Stimulated activated naive B cell treated with anti-CD40 and anti-IgM and Interleukin-4, amounts not matched to agents 10 μg/mL and 1 μg/mL and 100 μg/mL, for 72 hours (primary cell): ENCODE data around the gene CLIP2.

ENCODE experiments used
- ATAC-seq, 2 donors: fragments of 150-1000 bp; cut with Tn5 transposase; replicated peaks; 2 replicates each; pipeline ENCODE4 v1.10.0; 2021; ENCODE audit warnings: moderate library complexity in 1 of 2
- DNase-seq: peaks from one replicate; pipeline ENCODE4 v3.0.0; 2021
- H3K27ac Mint-ChIP-seq: one replicate; pipeline ENCODE4 v1.8.0; 2022; ENCODE audit warnings: mild to moderate bottlenecking, mixed read lengths
- H3K27me3 Mint-ChIP-seq, 2 donors: one replicate each; pipeline ENCODE4 v1.8.0; 2022; ENCODE audit warnings: mixed read lengths in 2 of 2
- H3K36me3 Mint-ChIP-seq, 2 donors: one replicate each; pipeline ENCODE4 v1.8.0; 2022; ENCODE audit warnings: mixed read lengths in 2 of 2, mild to moderate bottlenecking in 1 of 2
- H3K4me1 Mint-ChIP-seq, 2 donors: one replicate each; pipeline ENCODE4 v1.8.0; 2022; ENCODE audit warnings: mixed read lengths in 2 of 2, mild to moderate bottlenecking in 1 of 2
- H3K4me3 Mint-ChIP-seq, 2 donors: one replicate each; pipeline ENCODE4 v1.8.0; 2022; ENCODE audit warnings: mild to moderate bottlenecking in 2 of 2, mixed read lengths in 2 of 2, moderate library complexity in 1 of 2
- H3K9me3 Mint-ChIP-seq, 2 donors: one replicate each; pipeline ENCODE4 v1.8.0; 2022; ENCODE audit warnings: mixed read lengths in 2 of 2, mild to moderate bottlenecking in 1 of 2

The CLIP2 gene

GRCh38 chr7:74284781-74285259, 4.4 kb upstream of the CLIP2 start:
- Mint-ChIP-seq H3K27ac (peak overlapping the region; percentile 90), H3K4me3 (peak overlapping the region; percentile 52 to 73), H3K9me3 (no peaks in the 10 kb centered on the region), H3K27me3 (no peaks in the 10 kb centered on the region), H3K36me3 (peaks cover 0 to 6% of the 10 kb centered on the region in 2 donors), H3K4me1 (peaks cover 42 to 71% of the 10 kb centered on the region in 2 donors)
- ATAC-seq, result peak; percentile 72 to 76
- peak; percentile 80 for DNase-seq

- H3K36me3 Mint-ChIP-seq, result peaks cover 0 to 9% of the 10 kb centered on the region in 2 donors
- no peaks in the 10 kb centered on the region for H3K27me3 Mint-ChIP-seq
- no peak overlapping the region for H3K4me3 Mint-ChIP-seq
- DNase-seq, result no peak
- H3K4me1 Mint-ChIP-seq, result peaks cover 43 to 66% of the 10 kb centered on the region in 2 donors
- no peak overlapping the region for H3K27ac Mint-ChIP-seq
- H3K9me3 Mint-ChIP-seq, result no peaks in the 10 kb centered on the region
- no peak for ATAC-seq
Measured at GRCh38 chr7:74286131-74286530, 3.1 kb upstream of the CLIP2 start.

DNA sequence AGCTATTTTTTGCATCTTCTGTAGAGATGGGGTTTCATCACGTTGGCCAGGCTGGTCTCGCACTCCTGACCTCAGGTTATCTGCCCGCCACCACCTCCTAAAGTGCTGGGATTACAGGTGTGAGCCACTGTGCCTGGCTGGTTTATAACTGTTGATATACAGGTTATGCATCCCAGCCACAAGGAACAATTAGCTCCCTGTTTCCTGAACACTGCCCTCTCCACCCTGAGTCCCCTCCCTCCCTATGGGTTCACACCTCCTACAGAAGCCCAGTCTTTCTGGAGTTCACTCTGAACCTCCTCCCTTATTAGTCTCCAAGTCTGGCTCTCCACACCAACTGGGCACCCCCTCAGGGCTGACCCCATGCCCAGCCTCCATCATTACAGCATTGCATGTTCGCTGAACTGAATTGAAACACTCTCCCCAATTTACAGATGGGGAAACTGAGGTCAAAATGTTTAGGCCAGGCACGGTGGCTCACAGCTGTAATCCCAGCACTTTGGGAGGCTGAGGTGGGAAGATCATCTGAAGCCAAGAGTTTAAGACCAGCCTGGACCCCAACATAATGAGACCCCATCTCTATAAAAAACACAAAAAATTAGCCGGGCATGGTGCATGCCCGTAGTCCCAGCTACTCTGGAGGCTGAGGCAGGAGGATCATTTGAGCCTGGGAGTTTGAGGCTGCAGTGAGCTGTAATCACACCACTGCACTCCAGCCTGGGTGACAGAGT, 1.7 kb upstream of the CLIP2 start:
- Mint-ChIP-seq H3K36me3 (peaks cover 0 to 8% of the 10 kb centered on the region in 2 donors), H3K27me3 (no peaks in the 10 kb centered on the region), H3K4me1 (peaks cover 47 to 72% of the 10 kb centered on the region in 2 donors), H3K4me3 (no peak overlapping the region), H3K27ac (peak overlapping the region; percentile 60), H3K9me3 (no peaks in the 10 kb centered on the region)
- no peak for DNase-seq
- ATAC-seq, result no peak

DNA sequence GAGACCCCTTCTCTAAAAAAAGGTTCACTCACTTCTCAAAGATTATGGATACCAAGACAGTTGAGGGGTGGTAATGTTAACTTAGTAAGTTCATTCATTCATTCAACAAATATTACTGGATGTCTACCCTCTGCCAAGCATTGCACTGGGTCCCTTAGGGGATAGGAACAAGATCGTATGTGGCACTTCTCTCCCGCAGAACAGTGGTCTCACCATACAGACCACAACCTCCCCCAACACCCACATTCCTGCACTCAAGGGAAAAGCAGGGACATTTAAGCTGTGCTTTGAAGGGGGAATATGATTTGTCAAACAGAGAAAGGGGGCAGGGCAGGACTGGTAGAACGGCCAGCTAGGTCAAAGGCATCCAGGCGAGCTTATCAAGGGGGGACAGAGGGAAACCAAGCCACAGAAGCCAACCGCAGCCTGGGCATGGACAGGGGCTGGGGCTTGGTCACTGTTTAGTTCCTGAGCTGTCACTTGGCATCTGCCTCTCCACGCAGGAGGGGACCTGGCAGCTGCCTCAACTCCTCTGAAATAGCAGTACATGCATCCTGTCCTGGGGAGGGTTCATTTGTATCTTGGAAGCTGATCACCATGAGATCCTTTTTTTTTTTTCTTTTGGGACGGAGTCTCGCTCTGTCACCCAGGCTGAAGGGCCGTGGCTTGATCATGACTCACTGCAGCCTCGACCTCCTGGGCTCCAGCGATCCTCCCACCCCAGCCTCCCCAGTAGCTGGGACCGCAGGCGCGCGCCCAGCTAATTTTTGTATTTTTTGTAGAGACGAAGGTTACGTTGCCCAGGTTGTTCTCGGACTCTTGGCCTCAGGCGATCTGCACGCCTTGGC, 949 bp upstream of the CLIP2 start:
- Mint-ChIP-seq H3K4me1 (peaks cover 50 to 76% of the 10 kb centered on the region in 2 donors), H3K36me3 (peaks cover 0 to 5% of the 10 kb centered on the region in 2 donors)

GRCh38 chr7:74289659-74290552, 699 bp downstream of the CLIP2 start:
- H3K27me3 Mint-ChIP-seq, result no peaks in the 10 kb centered on the region
- peak overlapping the region; percentile 83 to 89 for H3K4me3 Mint-ChIP-seq
- no peaks in the 10 kb centered on the region for H3K9me3 Mint-ChIP-seq
- peaks cover 45 to 65% of the 10 kb centered on the region in 2 donors for H3K4me1 Mint-ChIP-seq
- H3K27ac Mint-ChIP-seq, result peak overlapping the region; percentile 67
- DNase-seq (peak; percentile 33), ATAC-seq (peak; percentile 28 to 53)
- peaks cover 0 to 4% of the 10 kb centered on the region in 2 donors for H3K36me3 Mint-ChIP-seq

More for the DNA sequence above, 949 bp upstream of the CLIP2 start:
- ATAC-seq (no peak), DNase-seq (peak; percentile 20)
- Mint-ChIP-seq H3K27me3 (no peaks in the 10 kb centered on the region), H3K9me3 (no peaks in the 10 kb centered on the region), H3K27ac (peak overlapping the region; percentile 57), H3K4me3 (peak overlapping the region; percentile 85 to 89)

DNA sequence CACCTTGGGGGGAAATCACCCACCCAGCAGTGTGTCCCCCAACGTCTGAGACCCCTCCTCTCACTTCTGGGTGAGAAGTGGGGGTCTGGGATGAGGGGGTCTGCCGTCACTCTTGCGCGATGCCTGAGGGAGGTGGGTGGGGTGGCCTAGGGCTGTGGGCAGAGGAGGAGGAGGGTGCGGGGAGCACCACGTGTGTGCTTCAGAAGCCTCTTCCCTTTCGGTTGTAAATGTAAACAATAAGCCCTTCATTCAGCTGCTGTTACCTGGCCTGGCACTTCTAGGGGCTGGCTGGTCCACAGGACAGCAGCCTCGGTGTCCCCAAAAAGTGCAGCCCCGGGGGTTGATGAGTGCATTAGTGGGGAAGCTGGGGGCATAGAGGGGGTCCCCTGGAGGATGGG, 1.3 kb downstream of the CLIP2 start:
- Mint-ChIP-seq H3K27me3 (no peaks in the 10 kb centered on the region), H3K4me1 (peaks cover 48 to 63% of the 10 kb centered on the region in 2 donors), H3K4me3 (peak overlapping the region; percentile 83 to 89)

DNA sequence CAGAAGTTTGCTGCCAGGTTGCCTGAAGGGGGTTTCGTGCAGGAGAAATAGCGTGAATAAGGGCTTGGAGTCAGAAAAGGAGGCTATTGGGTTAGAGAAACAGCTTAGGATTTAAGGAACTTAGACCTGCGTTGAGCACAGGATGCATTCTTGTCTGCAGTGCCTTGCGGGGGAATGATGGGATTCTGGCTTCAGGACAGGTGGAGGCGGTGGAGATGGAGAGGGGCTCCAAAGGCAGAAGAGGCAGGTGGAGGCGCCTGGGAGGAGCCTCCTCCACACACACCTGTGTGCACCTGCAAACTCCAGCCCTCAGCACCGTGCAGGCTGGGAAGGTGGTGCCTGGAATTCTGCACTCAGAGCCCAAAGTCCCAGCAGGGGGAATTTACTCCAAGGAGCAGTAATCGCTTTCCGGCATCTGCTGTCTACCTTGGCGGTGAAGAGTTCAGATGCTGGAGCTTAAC, 1.8 kb downstream of the CLIP2 start:
- peaks cover 49 to 64% of the 10 kb centered on the region in 2 donors for H3K4me1 Mint-ChIP-seq
- ATAC-seq, result no peak
- H3K4me3 Mint-ChIP-seq, result peak overlapping the region; percentile 83 to 89
- peak overlapping the region; percentile 79 for H3K27ac Mint-ChIP-seq
- DNase-seq, result no peak
- no peaks in the 10 kb centered on the region for H3K9me3 Mint-ChIP-seq
- H3K27me3 Mint-ChIP-seq, result no peaks in the 10 kb centered on the region
- H3K36me3 Mint-ChIP-seq, result peaks cover 0 to 13% of the 10 kb centered on the region in 2 donors

More for the DNA sequence above, 1.3 kb downstream of the CLIP2 start:
- ATAC-seq (no peak), DNase-seq (no peak)
- H3K9me3 Mint-ChIP-seq, result no peaks in the 10 kb centered on the region
- peaks cover 0 to 11% of the 10 kb centered on the region in 2 donors for H3K36me3 Mint-ChIP-seq
- H3K27ac Mint-ChIP-seq, result peak overlapping the region; percentile 79

DNA sequence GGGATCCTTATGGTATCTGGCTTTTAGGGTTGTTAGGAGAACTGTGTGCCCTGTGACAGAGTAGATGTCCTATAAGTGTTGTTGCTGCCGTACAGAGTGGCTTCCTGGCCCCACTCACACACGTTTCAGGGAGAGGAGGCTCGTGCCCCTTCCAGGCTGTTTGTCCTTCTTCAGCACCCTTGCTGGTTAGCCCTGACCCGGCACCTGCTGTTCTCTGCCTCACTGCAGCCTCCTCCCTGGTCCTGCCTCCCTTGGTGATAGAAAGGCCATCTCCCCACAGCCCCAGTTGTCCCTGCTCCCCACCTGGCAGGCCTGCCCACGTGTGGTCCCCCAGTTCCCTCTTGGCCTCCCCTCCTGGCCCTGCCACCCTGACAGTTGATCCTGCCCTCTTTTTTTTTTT, 2.3 kb downstream of the CLIP2 start:
- Mint-ChIP-seq H3K36me3 (peaks cover 0 to 16% of the 10 kb centered on the region in 2 donors), H3K9me3 (no peaks in the 10 kb centered on the region), H3K27ac (peak overlapping the region; percentile 39), H3K4me3 (peak overlapping the region in 1 of 2 donors; percentile 83), H3K27me3 (no peaks in the 10 kb centered on the region), H3K4me1 (peaks cover 46 to 59% of the 10 kb centered on the region in 2 donors)
- no peak for ATAC-seq
- DNase-seq, result no peak

DNA sequence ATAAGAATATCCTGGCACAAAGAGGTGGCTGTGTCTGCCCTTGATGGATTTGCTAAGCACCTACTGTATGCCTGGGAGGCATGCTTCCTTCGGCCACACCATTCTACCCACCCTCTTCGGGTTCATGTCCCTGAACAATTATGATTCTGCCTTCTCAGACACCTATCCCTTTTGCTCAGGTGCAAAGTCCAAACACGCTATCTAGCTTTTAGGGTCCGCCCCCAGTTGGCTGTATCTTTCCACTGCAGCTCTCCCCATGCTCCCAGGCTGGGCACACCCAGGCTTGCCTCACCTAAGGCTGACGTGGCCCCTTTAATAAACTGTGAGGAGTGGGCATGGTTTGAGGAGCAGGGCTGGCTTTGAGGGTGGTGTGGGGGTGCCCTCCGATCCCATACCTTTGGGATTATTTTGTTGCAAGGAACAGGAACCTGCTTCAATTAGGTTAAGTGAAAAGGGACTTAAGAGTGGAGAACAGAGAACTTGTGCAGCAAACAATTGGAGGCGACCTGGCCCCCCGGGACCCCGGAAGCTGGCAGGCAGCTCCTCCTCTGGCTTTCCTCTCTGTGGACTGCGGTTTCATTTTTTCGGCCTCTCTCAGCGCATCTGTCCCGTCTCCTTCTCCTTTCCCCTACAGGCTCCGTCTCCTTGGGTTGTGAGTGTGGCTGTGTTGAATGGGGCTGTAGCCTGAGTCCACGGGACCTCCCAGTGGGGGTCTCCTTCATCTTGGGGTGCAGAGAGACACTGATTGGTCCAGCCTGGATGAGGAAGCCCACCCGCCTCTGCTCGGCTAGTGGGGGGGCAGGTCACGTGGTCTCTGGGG, 3.8 kb downstream of the CLIP2 start:
- ATAC-seq (no peak), DNase-seq (no peak)
- no peaks in the 10 kb centered on the region for H3K27me3 Mint-ChIP-seq
- peak overlapping the region; percentile 12 to 23 for H3K4me3 Mint-ChIP-seq
- peak overlapping the region; percentile 0 for H3K27ac Mint-ChIP-seq
- H3K36me3 Mint-ChIP-seq, result peaks cover 3 to 21% of the 10 kb centered on the region in 2 donors
- no peaks in the 10 kb centered on the region for H3K9me3 Mint-ChIP-seq
- H3K4me1 Mint-ChIP-seq, result peaks cover 43 to 45% of the 10 kb centered on the region in 2 donors

- Mint-ChIP-seq H3K27me3 (no peaks in the 10 kb centered on the region), H3K27ac (peak overlapping the region; percentile 0), H3K4me3 (peak overlapping the region in 1 of 2 donors; percentile 23), H3K4me1 (peaks cover 37 to 39% of the 10 kb centered on the region in 2 donors), H3K9me3 (no peaks in the 10 kb centered on the region), H3K36me3 (peaks cover 3 to 21% of the 10 kb centered on the region in 2 donors)
- ATAC-seq, result no peak
- DNase-seq, result no peak
Measured at GRCh38 chr7:74293577-74293908, 4.3 kb downstream of the CLIP2 start.

DNA sequence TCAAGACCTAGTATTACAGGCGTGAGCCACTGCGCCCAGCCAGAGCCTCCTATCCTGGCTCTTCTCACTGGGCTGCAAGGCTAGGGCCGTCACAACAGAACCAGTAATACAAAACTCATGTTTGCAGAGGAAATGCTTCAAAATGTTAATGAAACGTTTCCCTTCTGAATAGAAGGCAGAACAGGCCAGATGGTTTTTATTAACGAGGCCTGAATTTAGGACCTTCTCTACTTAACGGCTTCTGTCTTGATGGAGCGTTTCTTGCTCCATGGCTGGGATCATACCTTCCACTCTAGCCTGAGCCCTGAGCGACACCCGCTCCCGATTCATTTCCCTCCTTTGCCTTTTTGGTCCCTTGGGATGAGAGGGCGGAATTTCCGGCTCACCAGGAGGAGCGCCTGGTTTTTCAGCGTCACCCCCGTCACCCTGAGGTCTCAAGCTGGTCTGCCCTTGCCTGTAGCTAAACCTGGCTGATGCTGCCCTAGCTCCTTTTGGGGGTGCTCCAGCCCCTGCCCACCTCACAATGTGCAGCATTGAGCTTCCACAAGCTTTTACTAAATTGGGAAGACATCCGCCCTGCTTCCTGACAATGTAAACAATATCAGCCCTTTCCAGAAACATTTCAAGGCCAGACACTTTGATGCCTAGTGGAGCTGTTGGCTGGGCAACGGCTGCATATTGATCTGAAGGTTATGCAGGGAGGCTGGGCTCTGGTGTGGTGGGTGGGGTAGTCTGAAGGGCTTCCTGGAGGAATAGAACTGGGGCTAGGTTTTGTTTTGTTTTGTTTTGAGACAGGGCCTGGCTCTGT, 5.2 kb downstream of the CLIP2 start:
- Mint-ChIP-seq H3K36me3 (peaks cover 3 to 21% of the 10 kb centered on the region in 2 donors), H3K27me3 (no peaks in the 10 kb centered on the region), H3K4me3 (no peak overlapping the region), H3K9me3 (no peaks in the 10 kb centered on the region), H3K4me1 (peaks cover 32 to 33% of the 10 kb centered on the region in 2 donors), H3K27ac (no peak overlapping the region)
- ATAC-seq (no peak), DNase-seq (no peak)

DNA sequence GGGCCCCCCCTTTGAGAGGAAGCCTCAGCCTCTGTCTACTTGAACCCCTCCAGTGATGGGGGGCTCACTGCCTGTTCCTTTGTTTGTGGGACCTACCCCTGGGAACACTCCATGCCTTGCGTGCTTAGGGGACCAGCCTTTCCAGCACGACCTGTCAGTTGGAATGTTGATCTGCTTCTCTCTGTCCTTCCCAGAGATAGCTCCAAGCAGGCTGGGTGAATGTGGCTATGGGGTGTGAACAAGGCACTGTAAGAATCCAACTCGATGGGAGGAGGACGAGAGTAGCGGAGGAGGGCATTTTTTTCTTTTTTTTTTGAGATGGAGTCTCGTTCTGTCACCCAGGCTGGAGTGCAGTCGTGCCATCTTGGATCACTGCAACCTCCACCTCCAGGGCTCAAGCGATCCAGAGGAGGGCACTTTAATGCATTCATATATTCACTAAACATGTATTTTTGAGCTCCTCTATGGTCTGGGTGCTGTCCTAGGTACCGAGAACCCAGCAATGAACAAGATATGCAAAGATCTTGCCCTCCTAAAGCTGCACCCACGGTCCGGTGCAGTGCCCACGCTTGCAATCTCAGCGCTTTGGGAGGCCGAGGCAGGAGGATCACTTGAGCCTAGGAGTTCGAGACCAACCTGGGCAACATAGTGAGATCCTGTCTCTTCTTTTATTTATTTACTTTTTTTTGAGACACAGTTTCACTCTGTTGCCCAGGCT, 8.5 kb downstream of the CLIP2 start:
- ATAC-seq (no peak), DNase-seq (no peak)
- H3K36me3 Mint-ChIP-seq, result peaks cover 3 to 16% of the 10 kb centered on the region in 2 donors
- H3K4me3 Mint-ChIP-seq, result no peak overlapping the region
- no peaks in the 10 kb centered on the region for H3K9me3 Mint-ChIP-seq
- H3K27ac Mint-ChIP-seq, result no peak overlapping the region
- peaks cover 18 to 23% of the 10 kb centered on the region in 2 donors for H3K4me1 Mint-ChIP-seq
- no peaks in the 10 kb centered on the region for H3K27me3 Mint-ChIP-seq
